GM23338 (cell line): ENCODE measurements around the gene PTGDR2. TPM values are rescaled to one million over a fixed set of nuclear protein-coding genes. Genes with fewer than 3 reads are reported as not detected.

Experiments used
- ATAC-seq: fragments of 200-7000 bp; cut with Tn5 transposase; 3 replicates; pipeline ENCODE4 v1.9.1; 2020
- DNase-seq: peaks from one replicate; pipeline ENCODE4 v3.0.0-alpha.2; 2015; ENCODE audit warnings: low spot score
- H2AFZ ChIP-seq: fragments of 200-600 bp; sonication (generic); 2 replicates; pipeline ENCODE4 v1.8.0; 2016; ENCODE audit warnings: antibody characterized with exemption, mild to moderate bottlenecking, moderate library complexity
- H3F3A ChIP-seq: fragments of 200-600 bp; sonication (generic); replicated peaks from 2 replicates; pipeline ENCODE4 v1.8.0; 2017; ENCODE audit warnings: antibody characterized with exemption, mixed run types, low read depth
- H3K27ac ChIP-seq: fragments of 200-600 bp; sonication (generic); 2 replicates; pipeline ENCODE4 v1.6.1; 2016; ENCODE audit warnings: low read depth
- H3K27me3 ChIP-seq: fragments of 200-600 bp; sonication (generic); 2 replicates; pipeline ENCODE4 v1.8.0; 2016; ENCODE audit warnings: mild to moderate bottlenecking, mixed run types, moderate library complexity; ENCODE audit not compliant: insufficient read depth
- H3K36me3 ChIP-seq: fragments of 200-600 bp; sonication (generic); 2 replicates; pipeline ENCODE4 v1.8.0; 2016; ENCODE audit warnings: mild to moderate bottlenecking; ENCODE audit not compliant: insufficient read depth
- H3K4me1 ChIP-seq: fragments of 200-600 bp; sonication (generic); 2 replicates; pipeline ENCODE4 v1.8.0; 2016; ENCODE audit warnings: mild to moderate bottlenecking, moderate library complexity; ENCODE audit not compliant: insufficient read depth
- H3K4me2 ChIP-seq: fragments of 200-600 bp; sonication (generic); 2 replicates; pipeline ENCODE4 v1.7.1; 2017; ENCODE audit warnings: mixed run types
- H3K4me3 ChIP-seq: fragments of 200-600 bp; sonication (generic); 2 replicates; pipeline ENCODE4 v1.6.1; 2016; ENCODE audit warnings: mixed run types
- H3K79me2 ChIP-seq: fragments of 200-600 bp; sonication (generic); replicated peaks from 2 replicates; pipeline ENCODE4 v1.8.0; 2017; ENCODE audit warnings: mild to moderate bottlenecking; ENCODE audit not compliant: insufficient read depth
- H3K9me2 ChIP-seq: fragments of 200-600 bp; sonication (generic); 2 replicates; pipeline ENCODE4 v1.8.0; 2017; ENCODE audit not compliant: insufficient read depth
- H4K20me1 ChIP-seq: fragments of 200-600 bp; sonication (generic); replicated peaks from 2 replicates; pipeline ENCODE4 v1.8.0; 2017; ENCODE audit warnings: mild to moderate bottlenecking; ENCODE audit not compliant: insufficient read depth
- H3K27ac Mint-ChIP-seq: 2 replicates; pipeline ENCODE4 v1.8.0; 2020; ENCODE audit warnings: inconsistent platforms, mild to moderate bottlenecking, moderate library complexity, mixed read lengths
- H3K27me3 Mint-ChIP-seq: 3 replicates; pipeline ENCODE4 v1.8.0; 2022; ENCODE audit warnings: low read depth, mild to moderate bottlenecking, moderate library complexity, mixed read lengths, inconsistent platforms; ENCODE audit not compliant: insufficient read depth, poor library complexity
- H3K36me3 Mint-ChIP-seq: 3 replicates; pipeline ENCODE4 v1.8.0; 2021; ENCODE audit warnings: low read depth, mild to moderate bottlenecking, inconsistent platforms, moderate library complexity, mixed read lengths
- H3K4me1 Mint-ChIP-seq: 3 replicates; pipeline ENCODE4 v1.8.0; 2020; ENCODE audit warnings: mild to moderate bottlenecking, inconsistent platforms, mixed read lengths
- H3K4me3 Mint-ChIP-seq: 3 replicates; pipeline ENCODE4 v1.8.0; 2021; ENCODE audit warnings: moderate library complexity, mild to moderate bottlenecking, inconsistent platforms, mixed read lengths
- H3K9me3 Mint-ChIP-seq: 3 replicates; pipeline ENCODE4 v1.8.0; 2020; ENCODE audit warnings: moderate library complexity, mild to moderate bottlenecking, inconsistent platforms, mixed read lengths
- CREB1 ChIP-seq: fragments of 250-450 bp; sonication (Bioruptor Pico); IDR thresholded peaks from 2 replicates; pipeline ENCODE4 v1.5.0; 2020; ENCODE audit warnings: low read depth, mild to moderate bottlenecking, moderate library complexity
- EZH2 ChIP-seq: fragments of 200-600 bp; sonication (generic); IDR thresholded peaks from one replicate; pipeline ENCODE4 v1.8.0; 2017; ENCODE audit warnings: antibody characterized with exemption, mild to moderate bottlenecking, low read depth; ENCODE audit not compliant: unreplicated experiment
- EZH2phosphoT487 ChIP-seq: fragments of 200-600 bp; sonication (generic); IDR thresholded peaks from one replicate; pipeline ENCODE4 v1.8.1; 2018; ENCODE audit warnings: antibody characterized with exemption; ENCODE audit not compliant: unreplicated experiment
- JUNB ChIP-seq: IDR thresholded peaks from one replicate; pipeline ENCODE4 v1.6.1; 2016; ENCODE audit warnings: antibody characterized with exemption; ENCODE audit not compliant: unreplicated experiment
- NANOG ChIP-seq: IDR thresholded peaks from 2 replicates; pipeline ENCODE4 v1.6.1; 2016; ENCODE audit warnings: antibody characterized with exemption, borderline replicate concordance
- POLR2AphosphoS5 ChIP-seq: IDR thresholded peaks from 2 replicates; pipeline ENCODE4 v1.6.1; 2016; ENCODE audit warnings: antibody characterized with exemption, low read depth
- REST ChIP-seq: IDR thresholded peaks from one replicate; pipeline ENCODE4 v1.6.1; 2018; ENCODE audit warnings: antibody characterized with exemption; ENCODE audit not compliant: unreplicated experiment
- STAT1 ChIP-seq: IDR thresholded peaks from one replicate; pipeline ENCODE4 v1.6.1; 2016; ENCODE audit warnings: antibody characterized with exemption; ENCODE audit not compliant: unreplicated experiment
- ZNF114 ChIP-seq: fragments of 250-450 bp; sonication (Bioruptor Pico); IDR thresholded peaks from 2 replicates; pipeline ENCODE4 v1.5.0; 2020; ENCODE audit warnings: mild to moderate bottlenecking, moderate library complexity
- ZNF331 ChIP-seq: fragments of 250-450 bp; sonication (Bioruptor Pico); IDR thresholded peaks from 2 replicates; pipeline ENCODE4 v1.5.0; 2020; ENCODE audit warnings: low read depth, mild to moderate bottlenecking, moderate library complexity
- polyA plus RNA-seq: library from polyadenylated mRNA; unstranded; fragments of >200 nt; fragmentation: Nextera tagmentation; extraction: Ambion mirVana; gene quantifications from 2 replicates; pipeline ENCODE4 v1.2.1, GENCODE V29; 2016
- total RNA-seq: library from RNA; depleted of rRNA; stranded (reverse); fragments of >200 nt; shearing (Covaris generic); gene quantifications from 2 replicates; pipeline ENCODE4 v1.2.3, GENCODE V29; 2014
- TF ChIP-seq, protein P1 (sequence below): IDR thresholded peaks from 2 replicates; pipeline ENCODE4 v1.6.1; 2016; ENCODE audit warnings: antibody characterized with exemption
- TF ChIP-seq, protein P2 (sequence below): fragments of 250-450 bp; sonication (Bioruptor Pico); IDR thresholded peaks from 2 replicates; pipeline ENCODE4 v1.5.0; 2020; ENCODE audit warnings: mild to moderate bottlenecking, moderate library complexity
- TF ChIP-seq, protein P3 (sequence below), 2 experiments: fragments of 200-600 bp in 1 of 2; sonication (generic) in 1 of 2; conservative IDR thresholded peaks; 2 replicates each; pipeline versions ENCODE4 v1.5.1 to v1.6.1; 2016 to 2017; ENCODE audit warnings: antibody characterized with exemption in 2 of 2, low read depth in 2 of 2, mild to moderate bottlenecking in 2 of 2, moderate library complexity in 1 of 2

PTGDR2 gene
- total and polyA plus RNA-seq, 2 experiments from 2014 or later = 0.24 to 0.73 TPM

GRCh38 chr11:60847896-60848295 is 7.9 kb downstream of the PTGDR2 start:
- H3K36me3 Mint-ChIP-seq = peaks cover 56% of the 10 kb centered on the region
- ATAC-seq (no peak), DNase-seq (no peak)
- H3K4me1 Mint-ChIP-seq = peaks cover 39% of the 10 kb centered on the region
- TF ChIP-seq POLR2AphosphoS5 = no peak
- TF ChIP-seq EZH2 = no peak
- TF ChIP-seq, protein P1, sequence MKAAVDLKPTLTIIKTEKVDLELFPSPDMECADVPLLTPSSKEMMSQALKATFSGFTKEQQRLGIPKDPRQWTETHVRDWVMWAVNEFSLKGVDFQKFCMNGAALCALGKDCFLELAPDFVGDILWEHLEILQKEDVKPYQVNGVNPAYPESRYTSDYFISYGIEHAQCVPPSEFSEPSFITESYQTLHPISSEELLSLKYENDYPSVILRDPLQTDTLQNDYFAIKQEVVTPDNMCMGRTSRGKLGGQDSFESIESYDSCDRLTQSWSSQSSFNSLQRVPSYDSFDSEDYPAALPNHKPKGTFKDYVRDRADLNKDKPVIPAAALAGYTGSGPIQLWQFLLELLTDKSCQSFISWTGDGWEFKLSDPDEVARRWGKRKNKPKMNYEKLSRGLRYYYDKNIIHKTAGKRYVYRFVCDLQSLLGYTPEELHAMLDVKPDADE = no peak
- TF ChIP-seq NANOG = no peak
- TF ChIP-seq CREB1 (CRISPR knock-in tag) = no peak
- TF ChIP-seq ZNF331 = no peak
- no peak for TF ChIP-seq STAT1
- TF ChIP-seq, protein P2, sequence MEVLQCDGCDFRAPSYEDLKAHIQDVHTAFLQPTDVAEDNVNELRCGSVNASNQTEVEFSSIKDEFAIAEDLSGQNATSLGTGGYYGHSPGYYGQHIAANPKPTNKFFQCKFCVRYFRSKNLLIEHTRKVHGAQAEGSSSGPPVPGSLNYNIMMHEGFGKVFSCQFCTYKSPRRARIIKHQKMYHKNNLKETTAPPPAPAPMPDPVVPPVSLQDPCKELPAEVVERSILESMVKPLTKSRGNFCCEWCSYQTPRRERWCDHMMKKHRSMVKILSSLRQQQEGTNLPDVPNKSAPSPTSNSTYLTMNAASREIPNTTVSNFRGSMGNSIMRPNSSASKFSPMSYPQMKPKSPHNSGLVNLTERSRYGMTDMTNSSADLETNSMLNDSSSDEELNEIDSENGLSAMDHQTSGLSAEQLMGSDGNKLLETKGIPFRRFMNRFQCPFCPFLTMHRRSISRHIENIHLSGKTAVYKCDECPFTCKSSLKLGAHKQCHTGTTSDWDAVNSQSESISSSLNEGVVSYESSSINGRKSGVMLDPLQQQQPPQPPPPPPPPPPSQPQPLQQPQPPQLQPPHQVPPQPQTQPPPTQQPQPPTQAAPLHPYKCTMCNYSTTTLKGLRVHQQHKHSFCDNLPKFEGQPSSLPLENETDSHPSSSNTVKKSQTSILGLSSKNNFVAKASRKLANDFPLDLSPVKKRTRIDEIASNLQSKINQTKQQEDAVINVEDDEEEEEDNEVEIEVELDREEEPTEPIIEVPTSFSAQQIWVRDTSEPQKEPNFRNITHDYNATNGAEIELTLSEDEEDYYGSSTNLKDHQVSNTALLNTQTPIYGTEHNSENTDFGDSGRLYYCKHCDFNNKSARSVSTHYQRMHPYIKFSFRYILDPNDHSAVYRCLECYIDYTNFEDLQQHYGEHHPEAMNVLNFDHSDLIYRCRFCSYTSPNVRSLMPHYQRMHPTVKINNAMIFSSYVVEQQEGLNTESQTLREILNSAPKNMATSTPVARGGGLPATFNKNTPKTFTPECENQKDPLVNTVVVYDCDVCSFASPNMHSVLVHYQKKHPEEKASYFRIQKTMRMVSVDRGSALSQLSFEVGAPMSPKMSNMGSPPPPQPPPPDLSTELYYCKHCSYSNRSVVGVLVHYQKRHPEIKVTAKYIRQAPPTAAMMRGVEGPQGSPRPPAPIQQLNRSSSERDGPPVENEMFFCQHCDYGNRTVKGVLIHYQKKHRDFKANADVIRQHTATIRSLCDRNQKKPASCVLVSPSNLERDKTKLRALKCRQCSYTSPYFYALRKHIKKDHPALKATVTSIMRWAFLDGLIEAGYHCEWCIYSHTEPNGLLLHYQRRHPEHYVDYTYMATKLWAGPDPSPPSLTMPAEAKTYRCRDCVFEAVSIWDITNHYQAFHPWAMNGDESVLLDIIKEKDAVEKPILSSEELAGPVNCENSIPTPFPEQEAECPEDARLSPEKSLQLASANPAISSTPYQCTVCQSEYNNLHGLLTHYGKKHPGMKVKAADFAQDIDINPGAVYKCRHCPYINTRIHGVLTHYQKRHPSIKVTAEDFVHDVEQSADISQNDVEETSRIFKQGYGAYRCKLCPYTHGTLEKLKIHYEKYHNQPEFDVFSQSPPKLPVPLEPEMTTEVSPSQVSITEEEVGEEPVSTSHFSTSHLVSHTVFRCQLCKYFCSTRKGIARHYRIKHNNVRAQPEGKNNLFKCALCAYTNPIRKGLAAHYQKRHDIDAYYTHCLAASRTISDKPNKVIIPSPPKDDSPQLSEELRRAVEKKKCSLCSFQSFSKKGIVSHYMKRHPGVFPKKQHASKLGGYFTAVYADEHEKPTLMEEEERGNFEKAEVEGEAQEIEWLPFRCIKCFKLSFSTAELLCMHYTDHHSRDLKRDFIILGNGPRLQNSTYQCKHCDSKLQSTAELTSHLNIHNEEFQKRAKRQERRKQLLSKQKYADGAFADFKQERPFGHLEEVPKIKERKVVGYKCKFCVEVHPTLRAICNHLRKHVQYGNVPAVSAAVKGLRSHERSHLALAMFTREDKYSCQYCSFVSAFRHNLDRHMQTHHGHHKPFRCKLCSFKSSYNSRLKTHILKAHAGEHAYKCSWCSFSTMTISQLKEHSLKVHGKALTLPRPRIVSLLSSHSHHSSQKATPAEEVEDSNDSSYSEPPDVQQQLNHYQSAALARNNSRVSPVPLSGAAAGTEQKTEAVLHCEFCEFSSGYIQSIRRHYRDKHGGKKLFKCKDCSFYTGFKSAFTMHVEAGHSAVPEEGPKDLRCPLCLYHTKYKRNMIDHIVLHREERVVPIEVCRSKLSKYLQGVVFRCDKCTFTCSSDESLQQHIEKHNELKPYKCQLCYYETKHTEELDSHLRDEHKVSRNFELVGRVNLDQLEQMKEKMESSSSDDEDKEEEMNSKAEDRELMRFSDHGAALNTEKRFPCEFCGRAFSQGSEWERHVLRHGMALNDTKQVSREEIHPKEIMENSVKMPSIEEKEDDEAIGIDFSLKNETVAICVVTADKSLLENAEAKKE (CRISPR knock-in tag) = no peak
- TF ChIP-seq ZNF114 (CRISPR knock-in tag) = no peak
- TF ChIP-seq, protein P3, sequence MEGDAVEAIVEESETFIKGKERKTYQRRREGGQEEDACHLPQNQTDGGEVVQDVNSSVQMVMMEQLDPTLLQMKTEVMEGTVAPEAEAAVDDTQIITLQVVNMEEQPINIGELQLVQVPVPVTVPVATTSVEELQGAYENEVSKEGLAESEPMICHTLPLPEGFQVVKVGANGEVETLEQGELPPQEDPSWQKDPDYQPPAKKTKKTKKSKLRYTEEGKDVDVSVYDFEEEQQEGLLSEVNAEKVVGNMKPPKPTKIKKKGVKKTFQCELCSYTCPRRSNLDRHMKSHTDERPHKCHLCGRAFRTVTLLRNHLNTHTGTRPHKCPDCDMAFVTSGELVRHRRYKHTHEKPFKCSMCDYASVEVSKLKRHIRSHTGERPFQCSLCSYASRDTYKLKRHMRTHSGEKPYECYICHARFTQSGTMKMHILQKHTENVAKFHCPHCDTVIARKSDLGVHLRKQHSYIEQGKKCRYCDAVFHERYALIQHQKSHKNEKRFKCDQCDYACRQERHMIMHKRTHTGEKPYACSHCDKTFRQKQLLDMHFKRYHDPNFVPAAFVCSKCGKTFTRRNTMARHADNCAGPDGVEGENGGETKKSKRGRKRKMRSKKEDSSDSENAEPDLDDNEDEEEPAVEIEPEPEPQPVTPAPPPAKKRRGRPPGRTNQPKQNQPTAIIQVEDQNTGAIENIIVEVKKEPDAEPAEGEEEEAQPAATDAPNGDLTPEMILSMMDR (conservative IDR thresholded peaks at IDR 0.05; ENCODE audit: low read depth in 2 of 2) = no peak
- TF ChIP-seq EZH2phosphoT487 = no peak
- no peak for TF ChIP-seq JUNB
- TF ChIP-seq REST = no peak
- Histone ChIP-seq H3K4me1 (peaks cover 20% of the 10 kb centered on the region), H2AFZ (no peak overlapping the region), H4K20me1 (peaks cover 21% of the 10 kb centered on the region), H3F3A (peaks cover 9% of the 10 kb centered on the region; the same call in 1 of the 2 replicates), H3K9me2 (no peaks in the 10 kb centered on the region), H3K4me3 (no peak overlapping the region), H3K4me2 (no peak overlapping the region), H3K27ac (no peak overlapping the region), H3K79me2 (peaks cover 40% of the 10 kb centered on the region), H3K27me3 (peaks cover 5% of the 10 kb centered on the region; the same call in 1 of the 2 replicates), H3K36me3 (no peaks in the 10 kb centered on the region; the same call in 1 of the 2 replicates)
- no peaks in the 10 kb centered on the region for H3K9me3 Mint-ChIP-seq
- no peak overlapping the region for H3K27ac Mint-ChIP-seq
- peaks cover 23% of the 10 kb centered on the region for H3K27me3 Mint-ChIP-seq
- H3K4me3 Mint-ChIP-seq = no peak overlapping the region
